DMS53 treated with DMSO at 0.1 percent for 48 hours (cell line): ENCODE measurements around the gene APOO.

Experiments
- DNase-seq: peaks from one replicate; lab custom pipeline; 2025; ENCODE audit not compliant: unreplicated experiment; lab: John Stamatoyannopoulos, UW

The APOO gene

DNA sequence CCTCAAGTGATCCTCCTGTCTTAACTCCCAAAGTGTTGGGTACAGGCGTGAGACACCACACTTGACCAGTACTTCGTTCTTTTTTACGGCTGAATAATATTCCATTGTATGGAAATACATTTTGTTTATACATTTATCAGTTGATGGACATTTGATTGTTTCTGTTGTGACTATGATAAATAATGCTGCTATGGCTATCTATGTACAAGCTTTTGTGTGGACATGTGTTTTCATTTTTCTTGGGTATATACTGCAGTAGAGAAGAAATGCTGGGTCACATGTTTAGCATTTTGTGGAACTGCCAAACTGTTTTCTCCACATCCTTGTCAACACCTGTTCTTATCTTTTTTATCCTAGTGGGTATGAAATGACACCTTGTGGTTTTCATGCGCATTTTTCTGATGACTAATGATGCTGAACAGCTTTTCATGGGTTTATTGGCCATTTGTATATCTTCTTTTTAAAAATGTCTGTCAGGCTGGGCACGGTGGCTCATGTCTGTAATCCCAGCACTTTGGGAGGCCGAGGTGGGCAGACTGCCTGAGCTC is 87.4 kb downstream of the APOO start:
- DNase-seq, result peak; percentile 10

DNA sequence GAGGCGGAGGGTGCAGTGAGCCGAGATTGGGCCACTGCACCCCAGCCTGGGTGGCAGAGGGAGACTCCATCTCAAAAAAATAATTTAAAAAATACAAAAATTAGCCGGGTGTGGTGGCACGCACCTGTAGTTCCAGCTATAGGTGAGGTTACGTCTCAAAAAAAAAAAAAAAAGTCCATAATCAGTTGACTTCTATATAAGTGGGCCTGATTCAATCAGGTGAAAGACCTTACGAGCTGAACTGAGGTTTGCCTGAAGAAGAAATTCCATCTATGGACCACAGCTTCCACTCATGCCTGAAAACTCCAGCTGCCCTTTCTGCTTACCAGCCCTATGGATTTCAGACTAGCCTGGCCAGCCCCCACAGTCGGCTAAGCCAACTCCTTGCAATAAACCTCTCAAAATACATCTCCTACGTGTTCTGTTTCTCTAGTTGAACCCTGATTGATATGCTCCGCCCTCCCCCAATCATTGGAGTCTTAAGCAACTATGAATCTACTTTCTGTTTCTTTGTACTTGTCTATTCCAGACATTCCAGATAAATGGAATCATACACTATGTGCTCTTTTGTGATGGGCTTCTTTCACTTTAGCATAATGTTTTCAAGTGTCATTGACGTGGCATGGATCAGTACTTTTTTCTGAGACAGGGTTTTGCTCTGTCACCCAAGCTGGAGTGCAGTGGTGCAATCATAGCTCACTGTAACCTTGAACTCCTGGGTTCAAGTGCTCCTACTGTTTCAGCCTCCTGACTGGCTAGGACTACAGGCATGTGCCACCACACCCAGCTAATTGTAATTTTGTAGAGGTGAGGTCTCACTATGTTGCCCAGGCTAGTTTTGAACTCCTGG is 88.1 kb downstream of the APOO start:
- DNase-seq, result no peak

DNA sequence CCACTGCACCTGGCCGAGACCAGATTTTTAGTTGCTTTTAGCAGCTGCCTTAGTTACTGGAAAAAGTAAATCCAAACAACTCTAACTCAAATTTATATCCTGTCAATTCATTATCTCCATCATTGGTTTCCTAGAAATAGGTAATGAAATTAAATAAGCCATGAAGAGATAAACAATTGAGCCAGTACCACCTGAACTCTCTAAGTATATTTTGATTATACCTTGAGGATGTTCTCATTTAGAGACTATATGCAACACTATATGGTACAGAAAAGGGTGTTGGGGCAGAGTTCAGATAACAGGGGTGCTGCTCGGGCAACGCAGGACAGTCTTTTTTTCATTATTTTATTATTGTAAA is 89.8 kb downstream of the APOO start:
- no peak for DNase-seq

DNA sequence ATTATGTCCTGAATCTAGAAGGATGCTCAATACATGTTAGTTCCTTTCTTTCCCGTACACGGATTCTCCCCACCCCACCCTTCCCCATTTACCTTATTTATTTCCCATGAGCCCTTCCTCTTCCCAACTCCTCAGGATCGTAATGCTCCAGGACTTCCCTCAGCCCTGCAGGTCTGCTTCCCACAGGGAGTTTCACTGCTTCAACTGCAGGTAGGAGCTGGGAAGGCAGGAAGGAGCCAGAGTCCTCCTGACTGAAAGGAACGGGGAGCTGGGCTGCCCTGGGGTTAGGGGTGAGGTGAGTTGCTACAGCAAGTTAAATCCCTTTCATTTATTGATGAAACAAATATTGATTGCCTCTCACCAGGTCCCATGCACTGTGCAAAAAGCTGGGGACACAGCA is 91.6 kb downstream of the APOO start:
- no peak for DNase-seq

DNA sequence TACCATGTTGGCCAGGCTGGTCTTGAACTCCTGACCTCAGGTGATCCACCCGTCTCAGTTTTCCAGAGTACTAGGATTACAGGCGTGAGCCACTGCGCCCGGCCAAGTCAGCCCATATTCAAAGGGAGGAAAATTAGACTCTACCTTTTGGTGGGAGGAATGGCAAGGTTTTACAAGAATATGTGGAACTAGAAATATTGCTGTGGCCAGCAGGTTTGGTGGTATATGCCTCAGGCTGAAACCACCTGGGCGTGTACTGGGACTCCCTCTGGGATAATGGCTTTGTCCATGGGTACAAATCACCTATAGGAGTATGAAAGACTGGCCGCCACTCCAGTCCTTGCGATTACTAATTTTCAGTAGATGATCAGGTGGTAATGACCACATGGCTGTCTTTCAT is 92.4 kb downstream of the APOO start:
- DNase-seq, result no peak

DNA sequence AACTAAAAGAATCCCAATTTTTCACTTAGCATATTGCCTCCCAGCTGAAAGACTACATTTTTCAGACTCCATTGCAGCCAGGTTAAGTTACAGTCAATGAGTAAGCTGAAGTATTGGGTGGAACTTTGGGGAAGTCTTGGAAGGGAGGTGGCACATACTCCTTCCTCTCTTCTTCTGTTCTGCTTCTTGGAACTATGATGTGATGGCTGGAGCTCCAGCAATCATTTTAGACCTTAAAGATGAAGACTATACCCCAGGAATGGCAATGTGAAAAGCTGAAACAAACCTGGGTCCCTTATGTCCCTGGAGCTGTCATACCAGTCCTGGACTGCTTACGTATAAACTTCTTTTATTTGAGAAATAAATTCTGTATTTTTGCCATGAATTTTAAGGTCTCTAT is 93.9 kb downstream of the APOO start:
- no peak for DNase-seq

DNA sequence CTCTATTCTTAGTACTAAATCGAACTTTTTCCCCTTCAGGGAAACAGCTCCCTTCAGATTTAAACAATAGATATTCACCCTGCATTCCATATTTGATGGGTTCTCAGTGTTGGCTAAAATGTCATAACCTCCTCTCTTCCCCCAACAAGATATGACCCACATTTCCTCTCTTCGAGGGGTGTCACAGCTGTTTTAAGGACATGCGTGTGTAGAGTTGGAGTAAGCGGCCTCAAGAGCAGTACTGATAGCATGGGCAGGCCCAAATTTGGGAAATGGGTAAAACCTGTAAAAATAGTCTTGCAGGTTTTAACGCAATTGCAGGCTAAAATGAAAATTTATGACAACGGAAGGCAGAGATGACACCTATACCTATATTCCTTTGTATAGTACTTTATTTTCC is 96.1 kb downstream of the APOO start:
- no peak for DNase-seq

DNA sequence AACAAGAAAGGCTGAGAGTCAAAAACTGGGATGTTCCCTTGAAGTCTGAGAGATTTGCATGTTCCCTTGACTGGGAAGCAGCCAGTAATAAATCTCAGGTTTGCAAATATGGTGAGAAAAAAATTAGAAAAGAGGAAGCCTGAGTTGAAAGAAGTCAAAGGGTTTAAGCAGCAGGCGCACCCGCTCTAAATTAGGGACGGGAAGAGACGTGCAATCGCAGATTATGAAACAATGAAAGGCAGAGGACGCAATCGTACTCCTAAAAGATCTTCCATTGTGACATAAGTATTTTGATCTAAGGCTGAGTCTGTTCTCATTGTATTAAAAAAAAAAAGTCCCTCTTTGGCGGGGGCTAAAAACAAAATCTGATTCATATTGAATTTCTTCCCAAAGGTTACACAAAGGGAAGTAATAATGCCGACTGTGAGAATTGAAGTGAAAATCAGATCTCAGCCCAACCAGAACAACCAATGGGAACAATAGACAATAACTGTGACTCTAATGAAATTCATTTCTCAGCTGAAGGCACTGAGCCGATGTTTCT is 96.6 kb downstream of the APOO start:
- DNase-seq, result no peak

DNA sequence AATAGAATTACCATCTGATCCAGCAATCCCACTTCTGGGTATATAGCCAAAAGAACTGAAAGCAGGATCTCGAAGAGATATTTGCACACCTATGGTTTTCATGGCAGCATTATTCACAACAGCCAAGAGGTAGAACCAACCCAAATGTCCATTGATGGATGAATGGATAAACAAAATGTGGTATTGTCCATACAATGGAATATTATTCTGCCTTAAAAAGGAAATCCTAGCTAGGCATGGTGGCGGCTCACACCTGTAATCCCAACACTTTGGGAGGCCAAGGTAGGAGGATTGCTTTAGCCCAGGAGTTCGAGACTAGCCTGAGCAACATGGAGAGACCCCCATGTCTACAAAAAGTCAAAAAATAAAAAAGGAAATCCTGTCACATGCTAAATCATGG is 97.5 kb downstream of the APOO start:
- DNase-seq, result no peak

DNA sequence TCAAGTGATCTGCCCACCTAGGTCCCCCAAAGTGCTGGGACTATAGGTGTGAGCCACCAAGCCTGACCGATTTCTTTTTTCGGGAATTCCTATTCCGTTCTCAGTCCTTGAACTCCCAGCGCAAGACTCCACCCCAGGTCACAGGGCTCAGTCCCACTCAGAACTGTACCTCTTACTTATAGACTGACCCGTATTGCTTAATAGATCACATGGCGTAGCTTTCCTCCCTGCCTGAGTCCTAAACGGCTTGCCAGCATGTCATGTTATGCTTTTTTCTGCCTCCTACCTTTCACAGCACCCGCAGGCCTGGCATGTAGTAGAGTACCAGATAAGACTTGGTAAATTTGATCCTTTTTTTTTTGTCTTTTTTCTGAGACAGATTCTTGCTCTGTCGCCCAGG is 102.3 kb downstream of the APOO start:
- DNase-seq, result no peak

DNA sequence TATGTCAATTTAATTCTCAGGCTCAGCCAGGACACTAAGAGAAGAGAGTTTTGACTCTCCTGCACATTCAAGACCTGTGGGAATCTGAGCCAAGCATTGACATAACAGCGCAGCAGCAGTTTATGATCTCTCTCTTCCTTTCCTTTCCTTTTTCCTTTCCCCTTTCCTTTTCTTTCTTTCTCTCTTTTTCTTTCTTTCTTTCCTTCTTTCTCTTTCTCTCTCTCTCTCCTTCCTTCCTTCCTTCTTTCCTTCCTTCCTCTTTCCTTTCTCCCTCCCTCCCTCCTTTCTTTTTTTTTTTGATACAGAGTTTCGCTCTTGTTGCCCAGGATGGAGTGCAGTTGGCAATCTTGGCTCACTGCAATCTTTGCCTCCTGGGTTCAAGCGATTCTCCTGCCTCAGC is 103.2 kb downstream of the APOO start:
- DNase-seq, result no peak

DNA sequence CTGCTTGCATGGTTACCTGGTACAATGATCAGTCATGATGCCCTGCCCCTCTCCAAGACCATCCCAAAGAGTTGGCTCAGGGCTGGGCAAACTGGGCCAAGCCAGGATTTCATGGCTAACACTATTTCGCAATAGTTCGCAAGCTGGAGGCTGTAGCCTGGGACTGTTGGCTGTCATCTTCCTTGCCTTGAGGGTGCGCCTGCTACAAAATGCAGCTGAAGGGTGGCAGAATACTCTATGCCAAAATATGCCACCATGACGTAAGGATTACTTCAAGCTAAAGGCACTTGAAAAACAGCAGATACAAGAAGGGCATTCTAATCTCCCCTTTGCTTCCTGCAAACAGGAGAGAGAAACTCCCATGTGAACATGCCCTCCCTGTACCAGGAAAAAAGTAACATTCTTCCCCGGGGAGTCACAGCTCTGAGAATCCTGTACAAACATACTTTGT is 103.8 kb downstream of the APOO start:
- DNase-seq, result no peak

DNA sequence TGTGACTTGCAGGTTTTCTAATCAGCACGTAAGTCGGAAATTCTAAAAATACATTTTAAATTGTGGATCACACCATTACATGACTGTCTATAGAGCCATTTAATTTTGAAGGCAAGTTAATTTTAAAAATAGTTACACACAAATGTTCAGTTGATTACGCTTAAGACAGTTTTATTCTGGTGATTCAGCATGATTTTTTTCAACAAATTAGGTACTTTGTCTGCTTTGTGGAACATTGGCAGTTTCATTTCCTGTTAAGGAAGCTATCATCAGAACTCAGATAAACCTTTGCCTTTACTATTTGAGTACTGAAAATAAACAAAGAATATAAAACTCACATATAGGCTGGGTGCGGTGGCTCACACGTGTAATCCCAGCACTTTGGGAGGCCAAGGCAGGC is 105.3 kb downstream of the APOO start:
- no peak for DNase-seq

DNA sequence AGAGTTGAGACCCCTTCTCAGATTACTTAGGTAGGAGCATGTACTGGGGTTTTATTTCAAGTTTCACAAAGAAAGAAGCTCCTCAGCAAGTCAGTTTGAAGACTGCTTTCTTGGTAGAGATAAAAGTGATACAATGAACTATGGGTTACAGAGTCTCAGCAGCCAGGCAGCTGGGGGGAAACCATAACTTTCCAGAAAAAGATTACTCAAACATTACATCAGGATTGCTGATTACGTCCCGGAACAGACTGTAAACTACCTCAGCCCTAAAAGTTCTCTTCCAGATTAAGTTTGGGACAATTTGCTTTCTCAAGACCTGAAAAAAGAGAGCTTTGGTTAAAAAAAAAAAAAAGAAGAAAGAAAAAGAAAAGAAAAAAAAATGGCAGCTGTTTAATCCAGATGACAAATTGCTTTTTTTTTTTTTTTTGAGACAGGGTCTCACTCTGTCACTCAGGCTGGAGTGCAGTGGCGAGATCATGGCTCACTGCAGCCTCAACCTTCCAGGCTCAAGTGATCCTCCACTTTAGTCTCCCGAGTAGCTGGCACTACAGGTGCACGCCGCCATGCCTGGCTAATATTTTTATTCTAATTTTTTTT is 108.2 kb downstream of the APOO start:
- DNase-seq, result no peak

DNA sequence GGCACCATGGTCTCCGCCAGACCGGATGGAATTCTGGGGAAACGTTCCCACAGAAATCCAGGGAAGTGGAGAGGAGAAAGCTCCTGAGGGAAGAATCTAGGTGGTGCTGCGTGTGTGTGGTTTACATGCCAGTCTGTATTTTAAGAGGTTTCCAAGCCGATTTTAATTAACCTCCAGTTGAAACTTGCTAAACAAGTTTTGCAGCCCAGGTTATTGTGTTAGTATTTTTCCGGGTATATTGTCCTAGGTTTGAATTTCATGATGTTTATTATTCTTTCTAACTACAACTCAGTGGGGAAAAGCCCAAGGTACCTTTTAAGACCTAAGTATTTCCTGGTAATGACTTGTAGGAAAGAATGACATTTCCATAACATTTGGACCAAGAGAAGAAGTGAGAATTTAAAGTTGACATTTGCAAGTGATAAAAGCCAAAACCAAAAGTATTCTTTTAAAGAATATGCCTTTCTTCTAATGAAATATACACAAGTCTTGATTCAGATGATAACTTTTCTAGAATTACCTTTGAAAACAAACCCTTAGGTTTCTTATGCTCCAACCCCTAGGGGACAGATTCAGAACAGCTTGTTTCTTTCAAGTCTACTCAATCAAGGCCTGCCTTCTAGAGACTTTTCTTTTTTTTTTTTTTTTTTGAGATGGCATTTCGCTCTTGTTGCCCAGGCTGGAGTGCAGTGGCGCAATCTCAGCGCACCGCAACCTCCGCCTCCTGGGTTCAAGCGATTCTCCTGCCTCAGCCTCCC is 110.2 kb downstream of the APOO start:
- DNase-seq, result peak; percentile 70

DNA sequence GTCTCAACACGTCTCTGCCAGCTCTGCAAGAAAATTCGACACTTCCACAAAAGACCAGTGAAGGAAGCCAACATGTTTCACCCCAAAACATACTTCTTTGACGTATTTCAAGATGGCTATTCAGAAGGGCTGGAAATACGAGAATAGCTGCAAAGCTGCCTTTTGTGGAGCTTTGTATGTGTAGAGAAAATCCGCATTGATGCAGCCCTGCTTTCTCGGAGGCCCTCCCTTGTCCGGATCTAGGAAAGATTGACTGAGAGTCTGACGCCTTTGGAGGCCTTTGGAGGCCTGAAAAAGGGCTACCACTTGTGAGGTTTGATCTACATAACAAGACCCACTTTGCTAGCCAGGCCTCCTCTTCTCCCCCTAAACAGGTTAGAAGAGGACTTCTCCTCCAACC is 112.5 kb downstream of the APOO start:
- no peak for DNase-seq

DNA sequence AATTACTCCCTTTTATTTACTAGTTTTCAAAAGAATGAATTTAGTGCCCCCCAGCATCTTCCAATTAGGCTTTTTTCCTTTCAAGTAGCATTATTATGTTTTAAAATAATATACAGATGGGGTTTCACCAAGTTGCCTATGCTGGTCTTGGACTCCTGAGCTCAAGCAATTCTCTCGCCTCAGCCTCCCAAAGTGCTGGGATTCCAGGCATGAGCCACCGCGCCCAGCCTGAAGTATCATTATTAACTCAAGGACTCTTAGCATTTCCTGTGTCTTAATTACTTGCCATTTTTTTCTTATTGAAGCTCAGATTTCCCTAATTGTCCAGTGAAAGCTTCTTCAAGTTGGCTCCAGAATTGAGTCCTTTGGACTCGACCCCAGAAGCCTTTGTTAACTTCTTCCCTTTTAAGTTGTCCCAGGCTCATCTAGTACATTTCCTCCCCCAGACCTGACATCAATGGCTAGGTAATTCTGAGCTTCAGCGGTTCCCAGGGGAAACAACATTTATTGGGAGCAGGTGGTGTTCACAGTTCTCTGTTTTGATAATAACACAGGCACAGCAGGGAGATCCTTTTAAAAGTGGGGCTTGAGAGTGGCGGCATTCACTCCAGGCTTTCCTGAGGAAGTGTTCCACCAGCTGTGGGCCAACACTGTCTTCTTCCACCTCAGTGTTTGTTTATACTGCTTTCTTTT is 114.7 kb downstream of the APOO start:
- DNase-seq, result peak; percentile 42

DNA sequence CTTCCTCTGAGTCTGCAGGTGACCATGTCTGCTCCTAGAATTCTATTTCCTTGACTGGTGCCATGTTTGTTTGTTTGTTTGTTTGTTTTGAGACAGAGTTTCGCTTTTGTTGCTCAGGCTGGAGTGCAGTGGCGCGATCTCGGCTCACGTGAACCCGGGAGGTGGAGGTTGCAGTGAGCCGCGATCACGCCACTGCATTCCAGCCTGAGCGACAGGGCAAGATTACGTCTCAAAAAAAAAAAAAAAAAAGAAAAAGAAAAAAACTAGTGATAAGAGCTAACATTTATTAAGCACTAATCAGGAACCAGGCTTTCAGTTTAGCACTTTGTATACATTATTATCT is 117.6 kb downstream of the APOO start:
- no peak for DNase-seq

DNA sequence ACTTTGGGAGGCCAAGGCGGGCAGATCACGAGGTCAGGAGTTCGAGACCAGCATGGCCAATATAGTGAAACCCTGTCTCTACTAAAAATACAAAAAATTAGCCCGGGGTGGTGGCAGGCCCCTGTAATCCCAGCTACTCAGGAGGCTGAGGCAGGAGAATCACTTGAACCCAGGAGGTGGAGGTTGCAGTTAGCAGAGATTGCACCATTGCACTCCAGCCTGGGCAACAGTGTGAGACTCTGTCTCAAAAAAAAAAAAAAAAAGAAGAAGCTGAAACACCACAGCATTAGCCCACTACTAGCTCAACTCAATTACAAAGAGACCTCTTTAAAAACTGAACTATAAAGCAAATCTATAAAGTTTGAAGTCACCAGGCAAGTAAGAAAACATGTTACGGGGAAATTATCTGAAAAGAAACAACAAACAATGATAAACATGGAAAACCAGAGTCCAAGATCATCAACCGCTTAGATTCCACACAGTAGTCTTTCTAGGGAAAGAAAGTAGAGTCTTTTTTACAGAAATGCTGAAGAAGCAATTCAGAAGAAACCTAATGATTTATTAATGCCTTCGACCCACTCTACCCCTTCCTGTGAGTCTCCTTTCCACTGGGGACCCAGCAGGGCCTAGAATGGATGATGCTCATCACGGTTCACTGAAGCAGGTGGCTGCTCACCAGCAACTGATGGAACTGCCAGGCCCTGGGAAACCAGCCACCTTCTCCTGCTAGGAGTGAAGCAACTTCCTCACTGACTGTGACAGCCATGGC is 118.2 kb downstream of the APOO start:
- peak; percentile 32 for DNase-seq

DNA sequence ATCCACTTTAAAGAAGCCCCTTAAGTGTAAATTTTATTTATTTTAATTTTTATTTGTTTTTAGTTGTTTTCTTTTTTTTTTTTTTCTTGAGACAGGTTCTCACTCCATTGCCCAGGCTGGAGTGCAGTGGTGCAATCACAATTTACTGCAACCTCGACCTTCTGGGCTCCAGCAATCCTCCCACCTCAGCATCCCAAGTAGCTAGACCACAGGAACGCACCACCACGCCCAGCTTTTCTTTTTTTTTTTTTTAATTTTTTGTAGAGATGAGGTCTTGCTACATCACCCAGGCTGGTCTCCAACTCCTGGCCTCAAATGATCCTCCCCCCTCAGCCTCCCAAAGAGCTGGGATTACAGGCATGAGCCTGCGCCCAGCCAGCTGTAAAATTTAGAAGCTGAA is 118.8 kb downstream of the APOO start:
- DNase-seq, result no peak
